Lower lobe of right lung (tissue), 2 donors: Measurements from ENCODE around the gene PAK1. TPM values are rescaled to one million over a fixed set of nuclear protein-coding genes. Genes with fewer than 3 reads are reported as not detected.

Experiments
- ATAC-seq, 2 donors: fragments of 200-7000 bp; cut with Tn5 transposase; one replicate each; pipeline ENCODE4 v1.9.1; 2020 to 2022; ENCODE audit warnings: mild to moderate bottlenecking in 2 of 2, moderate library complexity in 2 of 2
- DNase-seq: peaks from one replicate; pipeline ENCODE4 v3.0.0-alpha.2; 2020
- H3K27ac ChIP-seq: fragments of 200-600 bp; one replicate; pipeline ENCODE4 v1.8.0; 2022
- H3K27me3 ChIP-seq: fragments of 200-600 bp; one replicate; pipeline ENCODE4 v1.8.0; 2022; ENCODE audit warnings: low read depth
- H3K36me3 ChIP-seq: fragments of 200-600 bp; one replicate; pipeline ENCODE4 v1.8.0; 2022; ENCODE audit warnings: mild to moderate bottlenecking
- H3K4me1 ChIP-seq: fragments of 200-600 bp; one replicate; pipeline ENCODE4 v1.8.0; 2022
- H3K4me3 ChIP-seq: fragments of 200-600 bp; one replicate; pipeline ENCODE4 v1.8.0; 2022; ENCODE audit warnings: mild to moderate bottlenecking
- H3K9me3 ChIP-seq: fragments of 200-600 bp; one replicate; pipeline ENCODE4 v1.8.0; 2022
- intact Hi-C: fragments of 100-400 bp; cut with DNase I; formaldehyde crosslinking; loops from one replicate; pipeline ENCODE4 v1.11.0; 2022
- total RNA-seq: library from RNA; stranded (reverse); fragmentation: NEBNext Ultra II Directional; extraction: Animal tissue kit (Norgen Biotek cat#: 25700); gene quantifications from one replicate; pipeline ENCODE4 v1.2.1, GENCODE V29; 2021
- TF ChIP-seq, protein P1 (sequence below): fragments of 200-600 bp; IDR thresholded peaks from one replicate; pipeline ENCODE4 v1.8.0; 2022; ENCODE audit warnings: antibody characterized with exemption, mild to moderate bottlenecking
- donor health status: DM: no; HTN: yes; CAD: no; lungs with severe emphysema.

PAK1 gene
- total RNA-seq, 1 donor from 2014 or later, result 40.6 TPM

DNA sequence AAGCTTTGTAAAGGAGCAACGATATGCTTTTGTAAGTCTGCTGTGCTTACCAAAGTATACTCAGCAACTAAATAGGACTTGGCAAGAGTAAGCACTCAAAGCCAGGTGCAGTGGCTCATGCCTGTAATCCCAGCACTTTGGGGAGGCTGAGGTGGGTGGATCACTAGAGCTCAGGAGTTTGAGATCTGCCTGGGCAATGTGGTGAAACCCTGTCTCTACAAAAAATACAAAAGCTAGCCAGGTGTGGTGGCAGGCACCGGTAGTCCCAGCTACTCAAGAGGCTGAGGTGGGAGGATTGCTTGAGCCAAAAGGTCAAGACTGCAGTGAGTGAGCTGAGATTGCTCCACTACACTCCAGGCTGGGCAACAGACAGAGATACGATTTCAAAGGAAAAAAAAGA lies 67.5 kb downstream of the PAK1 start:
- ATAC-seq, result no peak
- intact Hi-C loops, result no loop called here
- TF ChIP-seq, protein P1, sequence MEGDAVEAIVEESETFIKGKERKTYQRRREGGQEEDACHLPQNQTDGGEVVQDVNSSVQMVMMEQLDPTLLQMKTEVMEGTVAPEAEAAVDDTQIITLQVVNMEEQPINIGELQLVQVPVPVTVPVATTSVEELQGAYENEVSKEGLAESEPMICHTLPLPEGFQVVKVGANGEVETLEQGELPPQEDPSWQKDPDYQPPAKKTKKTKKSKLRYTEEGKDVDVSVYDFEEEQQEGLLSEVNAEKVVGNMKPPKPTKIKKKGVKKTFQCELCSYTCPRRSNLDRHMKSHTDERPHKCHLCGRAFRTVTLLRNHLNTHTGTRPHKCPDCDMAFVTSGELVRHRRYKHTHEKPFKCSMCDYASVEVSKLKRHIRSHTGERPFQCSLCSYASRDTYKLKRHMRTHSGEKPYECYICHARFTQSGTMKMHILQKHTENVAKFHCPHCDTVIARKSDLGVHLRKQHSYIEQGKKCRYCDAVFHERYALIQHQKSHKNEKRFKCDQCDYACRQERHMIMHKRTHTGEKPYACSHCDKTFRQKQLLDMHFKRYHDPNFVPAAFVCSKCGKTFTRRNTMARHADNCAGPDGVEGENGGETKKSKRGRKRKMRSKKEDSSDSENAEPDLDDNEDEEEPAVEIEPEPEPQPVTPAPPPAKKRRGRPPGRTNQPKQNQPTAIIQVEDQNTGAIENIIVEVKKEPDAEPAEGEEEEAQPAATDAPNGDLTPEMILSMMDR, result no peak

DNA sequence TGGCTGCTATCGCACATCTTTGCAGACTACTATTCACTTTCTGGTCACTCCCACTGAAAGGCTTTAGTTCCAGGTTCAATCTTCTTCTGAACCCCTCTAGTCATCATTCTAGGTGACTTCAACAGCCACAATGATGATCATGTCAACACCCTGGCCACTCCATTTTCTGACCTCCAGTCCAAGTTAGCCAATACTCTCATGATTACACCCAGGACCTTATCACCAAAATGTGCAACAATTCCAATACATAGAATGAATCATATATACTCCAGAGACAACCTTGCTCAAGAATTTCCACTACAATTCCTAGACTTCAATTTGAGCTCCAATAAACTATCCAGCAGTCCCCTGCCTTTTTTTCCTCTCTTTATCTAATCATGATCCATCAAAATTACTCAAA lies 70.7 kb downstream of the PAK1 start:
- H3K9me3 ChIP-seq, result no peaks in the 10 kb centered on the region
- no peaks in the 10 kb centered on the region for H3K27me3 ChIP-seq
- H3K4me3 ChIP-seq, result no peak overlapping the region
- DNase-seq (no peak), ATAC-seq (no peak)
- TF ChIP-seq, protein P1, result no peak
- peaks cover 10% of the 10 kb centered on the region for H3K4me1 ChIP-seq
- H3K36me3 ChIP-seq, result no peaks in the 10 kb centered on the region
- H3K27ac ChIP-seq, result no peak overlapping the region
- intact Hi-C loops, result no loop called here

More for the DNA sequence above, 67.5 kb downstream of the PAK1 start:
- no peaks in the 10 kb centered on the region for H3K27me3 ChIP-seq
- no peaks in the 10 kb centered on the region for H3K9me3 ChIP-seq
- no peak overlapping the region for H3K4me3 ChIP-seq
- no peaks in the 10 kb centered on the region for H3K36me3 ChIP-seq
- DNase-seq, result no peak
- peaks cover 18% of the 10 kb centered on the region for H3K4me1 ChIP-seq
- no peak overlapping the region for H3K27ac ChIP-seq

DNA sequence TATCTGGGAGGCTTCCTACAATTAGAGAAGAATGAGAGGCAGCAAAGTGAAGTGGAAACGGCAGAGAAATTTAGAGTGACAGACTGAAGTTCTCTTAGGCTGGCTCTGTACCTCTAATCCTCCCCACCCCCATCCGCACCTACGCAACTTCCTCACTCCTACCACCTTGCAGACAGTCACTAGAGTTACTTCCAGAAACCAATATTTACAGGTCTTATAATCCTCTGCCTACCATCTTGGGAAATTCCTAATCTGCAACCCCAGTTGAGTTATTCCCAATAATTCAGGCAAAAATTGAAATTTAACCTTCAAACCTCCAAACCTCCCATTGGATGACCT lies 71.7 kb downstream of the PAK1 start:
- no peaks in the 10 kb centered on the region for H3K36me3 ChIP-seq
- TF ChIP-seq, protein P1, result no peak
- H3K27me3 ChIP-seq, result no peaks in the 10 kb centered on the region
- ATAC-seq (no peak), DNase-seq (no peak)
- no peaks in the 10 kb centered on the region for H3K9me3 ChIP-seq
- no peak overlapping the region for H3K4me3 ChIP-seq
- intact Hi-C loops, result no loop called here
- H3K27ac ChIP-seq, result no peak overlapping the region
- H3K4me1 ChIP-seq, result peaks cover under 1% of the 10 kb centered on the region

DNA sequence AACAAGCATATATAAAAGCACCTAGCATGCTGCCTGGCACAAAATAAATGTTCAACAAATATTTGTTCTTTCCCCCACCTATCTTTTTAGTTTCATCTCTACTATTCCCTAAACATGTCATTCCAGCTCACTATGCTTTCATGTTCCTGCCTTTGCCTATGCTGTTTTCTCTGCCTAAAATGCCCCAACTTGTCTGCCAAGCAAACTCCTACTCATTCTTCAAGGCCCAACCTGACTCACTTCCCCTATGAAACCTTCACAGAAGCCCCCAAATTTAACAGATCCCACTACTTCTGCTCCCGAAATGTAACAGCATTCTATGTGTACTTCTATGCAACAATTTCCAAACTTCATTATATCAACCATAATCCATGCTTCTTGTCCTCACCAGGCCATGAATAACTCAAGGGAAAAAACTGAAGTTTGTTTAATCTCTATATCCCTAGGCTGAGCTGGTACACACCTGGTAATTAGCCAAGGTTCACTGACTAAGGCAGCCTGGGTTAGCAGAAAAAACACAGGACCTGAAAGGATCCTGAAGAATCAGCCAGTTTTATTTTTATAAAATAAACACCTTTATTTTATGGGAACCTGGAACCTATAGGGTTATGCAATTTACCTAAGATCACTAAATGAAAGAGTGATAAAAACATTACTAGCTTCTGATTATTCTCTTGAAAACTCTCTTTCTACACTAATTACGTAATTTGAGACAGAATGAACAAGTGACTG lies 72.2 kb downstream of the PAK1 start:
- TF ChIP-seq, protein P1, result no peak
- Histone ChIP-seq H3K4me1 (no peaks in the 10 kb centered on the region), H3K4me3 (no peak overlapping the region), H3K9me3 (no peaks in the 10 kb centered on the region), H3K27ac (no peak overlapping the region), H3K27me3 (no peaks in the 10 kb centered on the region), H3K36me3 (no peaks in the 10 kb centered on the region)
- ATAC-seq (no peak), DNase-seq (no peak)
- intact Hi-C loops, result no loop called here

DNA sequence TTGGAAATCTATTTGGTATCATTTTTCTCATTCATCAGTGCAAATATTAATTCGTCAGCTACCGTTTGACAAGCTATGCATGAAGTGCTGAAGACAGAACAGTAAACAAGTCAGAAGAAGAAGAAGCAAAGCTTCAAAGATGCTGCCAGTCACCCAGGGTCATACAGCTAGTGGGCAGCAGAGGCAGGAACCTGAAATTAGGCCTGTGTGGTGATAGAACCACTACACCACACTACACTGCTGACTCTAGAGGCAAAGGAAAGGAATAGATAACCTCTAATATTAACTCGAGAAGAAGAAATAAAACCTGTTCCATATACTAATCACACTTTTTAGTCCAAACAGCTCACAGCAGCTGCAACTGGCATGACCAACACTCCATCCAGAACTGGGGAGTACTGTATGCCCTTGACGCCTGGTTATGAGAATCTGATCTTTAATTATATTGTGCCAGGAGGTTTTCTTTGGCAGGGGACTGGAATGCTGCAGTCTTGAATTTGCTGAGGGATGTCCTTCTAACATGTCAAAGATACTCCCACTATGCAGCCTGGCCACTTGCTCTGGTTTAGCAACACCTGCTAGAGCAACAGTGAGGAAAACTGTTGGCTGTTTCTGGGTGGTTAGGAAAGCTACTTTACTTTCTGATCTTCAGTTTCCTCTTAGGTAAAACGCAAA lies 73.0 kb downstream of the PAK1 start:
- no peaks in the 10 kb centered on the region for H3K27me3 ChIP-seq
- no peak for ATAC-seq
- no peaks in the 10 kb centered on the region for H3K36me3 ChIP-seq
- H3K27ac ChIP-seq, result no peak overlapping the region
- no peaks in the 10 kb centered on the region for H3K9me3 ChIP-seq
- TF ChIP-seq, protein P1, result no peak
- intact Hi-C loops, result no loop called here
- no peak for DNase-seq
- H3K4me3 ChIP-seq, result no peak overlapping the region
- H3K4me1 ChIP-seq, result no peaks in the 10 kb centered on the region
